T-helper 2 cell (primary cell): ENCODE results near the gene DLGAP1.

Source experiments
- DNase-seq, 5 experiments: peaks; one replicate each; pipeline versions ENCODE4 v3.0.0 to v3.0.0-alpha.2; 2012 to 2022

The DLGAP1 gene

GRCh38 chr18:3649633-3650426 is 805.3 kb downstream of the DLGAP1 start:
- no peak for DNase-seq

- DNase-seq = no peak
Measured at GRCh38 chr18:3649135-3649632, 805.9 kb downstream of the DLGAP1 start.

DNA sequence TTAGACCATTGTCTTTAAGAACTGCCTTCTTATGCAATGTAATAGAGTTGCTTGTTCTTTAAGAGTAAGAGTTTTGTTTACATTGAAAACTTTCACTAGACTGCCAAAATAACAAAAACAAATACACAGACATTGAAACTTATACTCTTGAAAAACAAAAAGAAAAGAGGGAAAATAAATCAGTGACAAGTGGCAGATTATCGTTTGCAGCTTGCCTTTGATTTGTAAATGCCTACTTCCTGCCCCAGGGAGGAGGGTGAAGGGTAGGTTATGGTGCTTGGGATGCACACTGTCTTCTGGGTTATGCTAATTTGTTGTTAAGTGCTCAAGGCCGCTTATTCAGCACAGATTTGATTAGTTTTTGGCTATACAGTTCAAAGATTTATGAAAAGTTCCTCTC is 806.5 kb downstream of the DLGAP1 start:
- DNase-seq = no peak

DNA sequence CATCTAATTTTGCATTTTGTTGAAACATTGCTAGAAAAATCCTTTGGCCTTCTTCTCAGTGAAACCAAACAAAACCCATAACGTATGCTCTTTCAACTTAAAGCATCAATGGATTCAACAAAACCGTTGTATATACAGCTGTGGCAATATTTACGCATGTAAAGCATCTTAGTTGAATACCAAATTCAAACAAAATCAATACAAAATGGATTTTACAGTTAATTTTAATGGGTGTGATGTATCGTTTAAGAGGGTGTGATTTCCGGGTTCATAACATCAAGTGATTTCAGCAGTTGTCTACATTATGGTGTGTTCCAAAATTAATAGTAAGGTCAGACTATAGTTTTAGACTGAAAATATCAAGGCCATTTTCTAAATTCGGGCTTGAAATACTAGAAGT is 806.9 kb downstream of the DLGAP1 start:
- DNase-seq = no peak

DNA sequence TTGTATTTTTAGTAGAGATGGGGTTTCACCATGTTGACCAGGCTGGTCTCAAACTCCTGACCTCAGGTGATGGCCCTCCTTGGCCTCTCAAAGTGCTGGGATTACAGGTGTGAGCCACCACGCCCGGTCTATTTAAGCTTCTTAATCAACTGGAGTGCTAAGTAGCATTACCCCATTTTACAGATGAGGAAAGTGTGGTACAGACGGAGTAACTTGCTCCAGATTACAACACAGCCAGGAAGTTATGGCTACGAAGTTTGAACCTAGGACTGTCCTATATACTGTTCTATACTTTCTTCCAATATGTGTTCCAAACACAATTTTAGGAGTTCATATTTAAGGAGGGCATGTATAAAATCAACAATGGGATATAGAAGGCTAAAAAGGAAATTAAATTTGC is 807.5 kb downstream of the DLGAP1 start:
- DNase-seq = no peak

GRCh38 chr18:3645384-3646156 is 809.5 kb downstream of the DLGAP1 start:
- DNase-seq = peak in 1 of 5 experiments; percentile 41

GRCh38 chr18:3634250-3634939 is 820.7 kb downstream of the DLGAP1 start:
- no peak for DNase-seq

DNA sequence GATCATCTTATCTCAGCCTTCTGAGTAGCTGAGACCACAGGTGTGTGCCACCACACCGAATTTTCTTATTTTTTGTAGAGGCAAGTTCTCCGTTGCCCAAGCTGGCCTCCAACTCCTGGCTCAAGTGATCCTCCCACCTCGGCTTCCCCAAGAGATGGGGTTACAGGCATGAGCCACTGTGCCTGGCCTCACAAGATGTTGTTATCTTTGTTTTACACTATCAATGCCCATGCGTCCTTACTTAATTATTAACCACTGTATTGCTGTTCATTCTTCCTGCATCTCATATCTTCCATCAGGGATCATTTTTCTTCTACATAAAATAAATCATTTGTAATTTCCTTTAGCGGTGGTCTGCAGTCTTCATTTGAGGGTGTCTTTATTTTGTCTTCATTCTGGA is 823.2 kb downstream of the DLGAP1 start:
- DNase-seq = no peak

DNA sequence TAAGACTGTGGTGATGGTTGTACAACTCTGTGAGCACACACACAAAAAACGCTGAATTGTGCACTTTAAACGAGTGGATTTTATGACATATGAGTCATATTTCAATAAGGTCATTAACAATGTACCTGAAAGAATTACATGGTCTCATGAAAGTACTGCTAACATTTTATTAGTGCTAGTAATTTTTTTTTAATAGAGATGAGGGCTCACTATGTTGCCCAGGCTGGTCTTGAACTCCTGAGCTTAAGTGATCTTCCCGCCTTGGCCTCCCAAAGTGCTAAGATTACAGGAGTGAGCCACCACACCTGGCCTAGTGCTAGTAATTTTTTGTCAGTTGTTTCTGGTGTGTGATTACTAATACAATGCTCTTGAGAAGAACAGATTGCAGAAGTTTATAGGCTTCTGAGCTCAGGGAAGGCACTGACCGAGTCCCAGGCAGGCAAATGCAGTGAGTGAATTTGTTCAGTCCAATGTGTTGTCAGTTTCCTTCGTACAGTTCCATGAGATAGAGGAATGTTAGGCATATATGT is 828.1 kb downstream of the DLGAP1 start:
- DNase-seq = no peak

GRCh38 chr18:3625742-3626091 is 829.4 kb downstream of the DLGAP1 start:
- DNase-seq = no peak

DNA sequence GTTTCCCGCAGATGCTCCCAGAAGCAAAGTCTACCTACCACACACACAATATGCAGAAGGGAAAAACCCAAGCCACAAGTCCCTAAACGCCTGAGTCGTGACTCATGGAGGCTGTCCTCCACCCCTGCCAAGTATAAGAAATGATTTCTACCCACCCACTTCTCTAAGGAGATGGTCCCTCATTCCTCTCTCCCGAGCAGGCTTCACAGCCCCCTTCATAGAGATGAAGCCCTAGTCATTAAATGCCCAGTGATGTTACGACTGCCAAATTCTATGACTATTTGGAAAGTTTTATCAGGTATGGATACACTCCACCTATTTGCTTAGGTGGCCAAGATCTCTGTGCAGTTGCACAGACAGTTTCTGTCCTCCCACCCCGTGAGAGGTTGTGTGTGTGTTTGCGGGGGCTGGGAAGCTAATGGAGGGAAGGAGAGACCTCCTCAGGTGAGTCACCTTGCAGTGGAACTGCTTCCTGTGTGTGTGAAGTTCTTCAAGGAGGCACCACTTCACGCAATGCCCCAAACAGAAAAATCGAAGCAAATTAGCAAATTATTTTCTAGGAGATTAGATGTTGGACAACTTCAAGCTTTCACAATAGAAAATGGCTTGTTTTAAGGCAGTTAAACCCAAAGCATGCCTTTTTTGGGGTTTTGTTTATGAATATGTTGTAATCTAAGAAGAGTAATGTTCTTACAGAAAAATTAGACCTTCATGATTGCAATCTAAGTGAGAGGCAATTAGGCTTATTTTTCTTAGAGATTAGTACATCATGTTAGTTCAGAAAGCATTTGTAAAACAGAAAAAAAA is 830.0 kb downstream of the DLGAP1 start:
- DNase-seq = peak in 4 of 5 experiments; percentile 24 to 83 (median 38)

DNA sequence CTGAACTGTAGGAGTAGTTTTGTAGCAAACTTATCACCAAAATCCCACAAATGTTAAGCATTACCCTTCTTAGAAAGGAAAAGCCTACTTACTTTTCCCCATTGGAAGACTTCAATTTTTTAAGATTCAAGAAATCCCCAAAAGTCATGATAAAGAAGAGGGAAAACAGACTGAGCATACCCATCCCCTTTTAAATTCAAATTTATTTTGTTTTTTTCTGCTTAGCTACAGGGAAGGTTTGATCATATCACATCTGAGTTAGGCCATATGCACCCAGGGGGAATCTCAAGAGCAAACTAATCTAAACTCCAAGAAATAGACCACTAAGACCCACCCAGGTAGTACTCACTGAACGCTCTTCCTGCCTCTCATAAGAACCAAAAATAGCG is 830.6 kb downstream of the DLGAP1 start:
- no peak for DNase-seq

GRCh38 chr18:3623769-3624545 is 831.1 kb downstream of the DLGAP1 start:
- DNase-seq = no peak

DNA sequence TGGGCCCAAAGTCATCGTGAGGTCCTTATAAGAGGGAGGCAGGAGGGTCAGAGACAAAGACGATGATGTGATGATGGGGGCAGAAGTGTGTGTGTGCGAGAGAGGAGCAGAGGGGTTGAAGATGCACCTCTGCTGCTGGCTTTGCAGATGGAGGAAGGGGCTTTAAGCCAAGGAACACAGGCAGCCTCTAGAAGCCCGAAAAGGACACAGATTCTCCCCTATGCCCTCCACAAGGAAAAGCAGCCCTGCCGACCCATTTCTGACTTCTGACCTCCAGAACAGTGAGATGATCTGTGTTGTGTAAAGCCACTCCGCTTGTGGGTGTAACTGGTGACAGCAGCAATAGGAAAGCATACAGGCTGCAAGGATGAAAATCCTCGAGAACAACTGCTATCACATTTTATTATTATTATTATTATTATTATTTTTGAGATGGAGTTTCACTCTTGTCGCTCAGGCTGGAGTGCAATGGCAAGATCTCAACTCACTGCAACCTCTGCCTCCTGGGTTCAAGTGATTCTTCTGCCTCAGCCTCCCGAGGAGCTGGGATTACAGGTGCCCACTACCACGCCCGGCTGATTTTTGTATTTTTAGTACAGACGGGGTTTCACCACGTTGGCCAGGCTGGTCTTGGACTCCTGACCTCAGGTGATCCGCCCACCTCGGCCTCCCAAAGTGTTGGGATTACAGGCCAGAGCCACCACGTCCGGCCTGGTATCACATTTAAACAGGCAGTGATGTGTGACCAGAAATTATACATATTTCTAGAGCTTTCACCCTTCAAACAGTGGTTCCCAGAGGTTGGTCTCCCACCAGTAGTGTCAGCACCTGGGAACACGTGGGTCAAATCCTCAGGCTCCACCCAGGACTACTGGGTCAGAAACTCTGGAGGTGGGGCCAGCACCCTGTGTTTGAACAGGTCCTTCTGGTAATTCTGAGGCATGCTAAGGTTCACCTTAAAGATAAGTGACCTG is 834.7 kb downstream of the DLGAP1 start:
- no peak for DNase-seq

DNA sequence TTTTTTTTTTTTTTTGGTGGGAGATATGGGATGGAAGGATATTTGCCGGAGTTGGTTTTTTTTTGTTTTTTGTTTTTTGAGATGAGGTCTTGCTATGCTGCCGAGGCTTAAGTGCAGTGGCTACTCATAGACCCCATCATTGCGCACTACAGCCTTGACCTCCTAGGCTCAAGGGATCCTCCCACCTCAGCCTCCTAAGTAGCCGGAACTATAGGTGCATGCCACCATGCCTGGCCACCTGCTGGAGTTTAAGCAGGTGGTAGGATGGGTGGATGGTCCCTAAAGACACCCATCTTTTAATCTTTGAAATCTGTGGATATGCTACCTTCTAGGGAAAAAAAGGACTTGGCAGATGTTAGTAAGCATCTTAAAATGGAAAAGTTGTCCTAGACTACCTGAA is 835.4 kb downstream of the DLGAP1 start:
- DNase-seq = no peak

DNA sequence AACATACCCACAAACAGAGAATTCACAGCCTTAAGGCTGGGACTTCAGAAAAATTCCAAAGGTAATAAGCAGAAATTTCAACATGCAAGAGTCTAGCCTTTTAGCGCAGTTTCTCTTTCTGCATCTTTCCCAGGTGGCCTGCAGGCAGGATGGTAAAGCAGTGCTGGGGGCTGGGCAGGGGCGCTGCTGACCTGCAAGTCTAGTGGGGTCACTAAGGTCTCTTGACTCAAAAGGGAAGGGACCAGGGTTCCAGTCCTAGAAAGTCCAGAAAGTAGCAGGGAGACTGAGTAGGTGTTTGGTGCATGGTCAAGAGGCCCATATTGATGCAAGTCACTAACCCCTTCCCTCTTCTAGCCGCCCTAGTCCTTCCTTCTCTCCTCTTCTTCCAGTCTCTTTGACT is 835.9 kb downstream of the DLGAP1 start:
- DNase-seq = no peak

GRCh38 chr18:3616744-3617143 is 838.4 kb downstream of the DLGAP1 start:
- no peak for DNase-seq

DNA sequence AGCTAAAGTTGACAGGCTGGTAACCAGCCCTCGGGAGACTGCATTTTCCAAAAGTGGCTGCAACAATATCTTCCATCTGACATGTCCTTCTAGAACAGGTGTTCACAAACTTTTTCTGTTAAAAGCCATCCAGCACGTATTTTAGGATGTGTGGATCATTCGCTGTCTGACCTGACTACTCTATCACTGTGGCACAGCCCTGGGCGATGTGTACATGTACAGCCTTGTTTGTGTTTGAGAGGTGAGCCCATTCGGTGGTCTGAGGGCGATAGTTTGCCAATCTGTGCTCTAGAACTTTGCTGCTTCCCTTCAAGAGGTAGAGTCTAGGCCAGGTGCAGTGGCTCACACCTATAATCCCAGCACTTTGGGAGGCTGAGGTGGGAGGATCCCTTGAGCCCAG is 839.0 kb downstream of the DLGAP1 start:
- no peak for DNase-seq

GRCh38 chr18:3615374-3615985 is 839.6 kb downstream of the DLGAP1 start:
- DNase-seq = no peak

- peak in 1 of 5 experiments; percentile 30 for DNase-seq
Measured at GRCh38 chr18:3612315-3612714, 842.8 kb downstream of the DLGAP1 start.
